ENCODE data around the gene UBE2J1. TPM values are rescaled to one million over a fixed set of nuclear protein-coding genes. Genes with fewer than 3 reads are reported as not detected.

Gene UBE2J1
- total and polyA plus RNA-seq, 10 donors: 48.3 to 115 (median 71.7) TPM

DNA sequence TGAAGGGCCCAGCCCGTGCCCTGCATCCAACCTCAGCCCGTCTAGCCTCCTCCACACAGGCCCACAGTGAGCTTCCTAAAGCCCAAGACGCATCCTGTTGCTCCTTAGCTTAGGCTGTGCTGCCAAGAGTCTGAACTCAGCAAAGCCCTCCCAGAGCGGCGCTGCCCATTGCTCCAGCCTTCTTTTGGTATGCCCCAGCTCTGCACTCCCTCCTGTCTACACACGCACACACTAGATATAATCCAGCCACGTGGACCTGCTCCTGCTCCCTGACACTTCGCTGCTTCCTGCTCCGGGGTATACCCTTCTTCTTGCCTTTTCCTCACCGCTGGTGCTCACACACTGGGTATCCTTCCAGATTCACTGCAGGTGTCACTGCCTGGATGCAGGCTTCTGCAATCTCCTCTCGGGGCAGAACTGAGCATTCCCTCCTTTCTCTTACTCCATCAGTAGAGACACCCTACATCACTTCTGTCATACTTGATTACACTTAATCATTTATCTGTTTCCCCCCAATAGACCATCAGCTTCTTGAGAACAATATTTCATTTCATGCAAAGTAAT is 61.2 kb downstream of the UBE2J1 start:
- 85 to 94% (median 88%) methylated on average over 11 of the region's 11 CpGs for WGBS, 5 donors
- H3K27ac ChIP-seq: no peak overlapping the region
- H3K36me3 ChIP-seq: no peaks in the 10 kb centered on the region
- no peaks in the 10 kb centered on the region for H3K9me3 ChIP-seq
- DNase-seq: no peak
- intact Hi-C loops (cut with DNase I; ENCODE audit: low total_unique reads): no loop called here
- H3K27me3 ChIP-seq (replicated peaks in 1 of 7): no peaks in the 10 kb centered on the region
- no peak overlapping the region for H3K4me3 ChIP-seq
- no peak for TF ChIP-seq POLR2A (IDR thresholded peaks at IDR 0.05)
- TF ChIP-seq POLR2AphosphoS5 (IDR thresholded peaks at IDR 0.05): no peak
- TF ChIP-seq, protein P1, sequence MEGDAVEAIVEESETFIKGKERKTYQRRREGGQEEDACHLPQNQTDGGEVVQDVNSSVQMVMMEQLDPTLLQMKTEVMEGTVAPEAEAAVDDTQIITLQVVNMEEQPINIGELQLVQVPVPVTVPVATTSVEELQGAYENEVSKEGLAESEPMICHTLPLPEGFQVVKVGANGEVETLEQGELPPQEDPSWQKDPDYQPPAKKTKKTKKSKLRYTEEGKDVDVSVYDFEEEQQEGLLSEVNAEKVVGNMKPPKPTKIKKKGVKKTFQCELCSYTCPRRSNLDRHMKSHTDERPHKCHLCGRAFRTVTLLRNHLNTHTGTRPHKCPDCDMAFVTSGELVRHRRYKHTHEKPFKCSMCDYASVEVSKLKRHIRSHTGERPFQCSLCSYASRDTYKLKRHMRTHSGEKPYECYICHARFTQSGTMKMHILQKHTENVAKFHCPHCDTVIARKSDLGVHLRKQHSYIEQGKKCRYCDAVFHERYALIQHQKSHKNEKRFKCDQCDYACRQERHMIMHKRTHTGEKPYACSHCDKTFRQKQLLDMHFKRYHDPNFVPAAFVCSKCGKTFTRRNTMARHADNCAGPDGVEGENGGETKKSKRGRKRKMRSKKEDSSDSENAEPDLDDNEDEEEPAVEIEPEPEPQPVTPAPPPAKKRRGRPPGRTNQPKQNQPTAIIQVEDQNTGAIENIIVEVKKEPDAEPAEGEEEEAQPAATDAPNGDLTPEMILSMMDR (IDR thresholded peaks at IDR 0.05 in 8 of 11, conservative IDR thresholded peaks at IDR 0.05 in 3 of 11): no peak
- H3K4me1 ChIP-seq: no peaks in the 10 kb centered on the region

DNA sequence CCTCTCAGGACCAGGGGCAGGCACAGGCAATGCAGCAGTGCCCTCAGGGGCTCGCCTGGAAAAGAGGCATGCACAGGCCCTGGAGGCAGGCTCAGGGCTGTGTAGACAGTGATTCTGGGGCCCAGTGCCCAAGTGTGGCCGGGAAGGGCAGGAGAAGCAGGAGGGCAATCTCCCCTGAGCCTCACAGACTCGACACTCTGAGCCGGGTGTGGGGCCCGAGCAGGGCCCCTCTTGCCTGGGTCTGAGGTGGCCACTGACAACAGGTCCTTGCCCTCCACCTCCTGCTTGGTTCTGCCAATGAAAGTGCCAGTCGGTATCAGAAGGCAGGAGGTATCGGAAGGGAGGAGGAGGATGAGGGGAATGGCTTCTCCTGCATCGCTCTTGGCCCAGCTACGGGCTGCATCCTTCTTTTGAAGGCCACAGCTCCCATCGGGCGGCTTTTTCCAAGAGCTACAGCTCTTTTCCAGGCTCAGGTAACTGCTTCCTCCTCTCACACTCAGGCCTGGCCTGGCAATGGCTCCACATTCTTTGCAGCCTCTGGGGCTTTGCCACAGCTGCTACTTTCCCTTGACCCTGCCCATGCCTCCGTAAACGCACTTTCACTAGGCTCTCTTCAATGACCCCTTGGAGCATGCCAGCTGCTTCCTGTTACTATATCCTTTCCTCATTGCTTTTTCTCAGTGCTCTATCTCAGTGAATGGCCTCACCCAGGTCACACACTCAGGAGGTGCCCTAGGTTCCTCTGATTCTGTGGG is 61.9 kb downstream of the UBE2J1 start:
- TF ChIP-seq POLR2AphosphoS5 (IDR thresholded peaks at IDR 0.05): no peak
- TF ChIP-seq, protein P1 (IDR thresholded peaks at IDR 0.05 in 8 of 11, conservative IDR thresholded peaks at IDR 0.05 in 3 of 11): no peak
- TF ChIP-seq POLR2A (IDR thresholded peaks at IDR 0.05): no peak
- DNase-seq: no peak
- no peaks in the 10 kb centered on the region for H3K27me3 ChIP-seq (replicated peaks in 1 of 7)
- no peak overlapping the region for H3K4me3 ChIP-seq
- no peaks in the 10 kb centered on the region for H3K36me3 ChIP-seq
- H3K4me1 ChIP-seq: no peaks in the 10 kb centered on the region
- 81 to 87% (median 83%) methylated on average over 11 to 13 of the region's 13 CpGs for WGBS, 5 donors
- no peaks in the 10 kb centered on the region for H3K9me3 ChIP-seq
- no peak overlapping the region for H3K27ac ChIP-seq
- intact Hi-C loops (cut with DNase I; ENCODE audit: low total_unique reads): no loop called here

DNA sequence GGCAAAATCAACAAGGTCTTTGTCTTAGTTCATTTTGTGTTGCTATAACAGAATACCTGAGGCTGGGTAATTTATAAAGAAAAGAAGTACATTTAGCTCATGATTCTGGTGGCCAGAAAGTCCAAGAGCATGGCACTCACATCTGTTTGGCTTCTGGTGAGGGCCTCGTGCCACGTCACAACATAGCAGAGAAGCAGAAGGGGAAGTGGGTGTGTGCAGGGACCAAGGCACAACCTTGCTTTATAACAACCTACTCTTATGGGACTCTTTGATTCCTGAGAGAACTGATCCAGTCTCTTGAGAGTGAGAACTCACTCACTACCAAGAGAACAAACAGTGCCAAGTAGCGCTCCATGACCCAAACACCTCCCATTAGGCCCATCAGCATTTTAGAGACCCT is 62.8 kb downstream of the UBE2J1 start:
- H3K9me3 ChIP-seq: no peaks in the 10 kb centered on the region
- 61 to 81% (median 75%) methylated on average over 3 of the region's 3 CpGs for WGBS, 5 donors
- no peaks in the 10 kb centered on the region for H3K4me1 ChIP-seq
- intact Hi-C loops (cut with DNase I; ENCODE audit: low total_unique reads): no loop called here
- H3K36me3 ChIP-seq: no peaks in the 10 kb centered on the region
- TF ChIP-seq POLR2AphosphoS5 (IDR thresholded peaks at IDR 0.05) (no peak), POLR2A (IDR thresholded peaks at IDR 0.05) (no peak)
- TF ChIP-seq, protein P1 (IDR thresholded peaks at IDR 0.05 in 8 of 11, conservative IDR thresholded peaks at IDR 0.05 in 3 of 11): no peak
- H3K4me3 ChIP-seq: no peak overlapping the region
- no peak overlapping the region for H3K27ac ChIP-seq
- H3K27me3 ChIP-seq (replicated peaks in 1 of 7): no peaks in the 10 kb centered on the region
- DNase-seq: no peak

DNA sequence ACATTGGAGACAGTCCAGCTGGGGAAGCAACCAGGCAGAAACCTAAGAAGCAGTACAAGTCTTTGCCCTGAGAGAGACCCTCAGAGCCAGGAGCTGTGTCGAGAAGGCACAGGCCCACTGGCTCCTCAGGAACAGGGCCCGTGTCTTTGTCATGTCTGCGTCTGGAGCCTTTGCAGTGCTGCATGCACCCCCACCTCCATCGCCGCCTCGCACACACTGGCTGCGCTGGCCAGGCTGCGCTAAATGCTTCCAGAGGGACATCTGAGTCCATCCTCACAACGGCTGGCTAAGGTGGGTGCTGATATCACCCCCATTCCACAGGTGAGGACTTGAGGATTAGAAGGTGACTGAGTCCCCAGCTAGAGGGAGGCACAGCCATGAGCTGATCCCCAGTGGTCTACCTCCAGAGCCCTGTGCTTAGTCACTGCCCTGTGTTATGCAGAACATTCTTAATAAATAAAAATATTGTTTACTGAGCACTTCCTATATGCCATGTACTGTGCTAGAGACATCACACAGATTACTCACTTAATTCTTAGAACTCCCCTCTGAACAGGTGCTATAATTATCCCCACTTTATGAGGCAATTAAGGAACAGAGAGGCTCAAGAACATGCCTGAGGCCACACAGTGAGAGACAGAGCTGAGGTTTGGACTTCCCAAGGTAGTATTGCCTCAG is 65.0 kb downstream of the UBE2J1 start:
- Histone ChIP-seq H3K27me3 (replicated peaks in 1 of 7) (no peaks in the 10 kb centered on the region), H3K27ac (no peak overlapping the region), H3K4me3 (no peak overlapping the region), H3K4me1 (no peaks in the 10 kb centered on the region), H3K9me3 (no peaks in the 10 kb centered on the region), H3K36me3 (no peaks in the 10 kb centered on the region)
- no peak for DNase-seq
- TF ChIP-seq, protein P1 (IDR thresholded peaks at IDR 0.05 in 8 of 11, conservative IDR thresholded peaks at IDR 0.05 in 3 of 11): no peak
- TF ChIP-seq POLR2AphosphoS5 (IDR thresholded peaks at IDR 0.05): no peak
- no peak for TF ChIP-seq POLR2A (IDR thresholded peaks at IDR 0.05)
- intact Hi-C loops (cut with DNase I; ENCODE audit: low total_unique reads): no loop called here
- WGBS, 5 donors: 92 to 97% (median 95%) methylated on average over 2 to 9 of the region's 9 CpGs

All from spleen (tissue), 11 donors.